GM19035 (cell line): ENCODE data around the gene CDK14.

Experiments used
- ATAC-seq: cut with Tn5 transposase; IDR thresholded peaks from one replicate; pipeline ENCODE4 v1.9.1; 2021; ENCODE audit not compliant: unreplicated experiment

CDK14 gene

DNA sequence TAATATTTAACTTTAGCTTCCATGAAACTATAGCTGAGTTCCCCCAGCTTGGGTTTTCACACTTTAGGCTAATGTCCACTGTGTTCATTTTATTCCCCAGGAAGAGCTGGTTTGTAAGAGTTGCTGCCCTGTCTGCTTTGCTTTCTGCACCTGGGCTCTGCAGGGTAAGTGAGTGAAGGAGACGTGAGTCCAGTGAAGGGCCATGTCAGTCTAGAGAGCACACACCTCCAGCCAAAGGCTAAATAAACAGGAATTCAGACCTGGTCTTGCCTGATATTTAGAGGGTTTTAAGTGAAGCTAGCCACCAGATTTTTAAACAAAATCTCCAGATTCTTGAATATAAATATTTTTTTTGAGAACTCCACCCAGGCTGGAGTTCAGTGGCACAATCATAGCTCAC lies 643.7 kb downstream of the CDK14 start:
- no peak for ATAC-seq

DNA sequence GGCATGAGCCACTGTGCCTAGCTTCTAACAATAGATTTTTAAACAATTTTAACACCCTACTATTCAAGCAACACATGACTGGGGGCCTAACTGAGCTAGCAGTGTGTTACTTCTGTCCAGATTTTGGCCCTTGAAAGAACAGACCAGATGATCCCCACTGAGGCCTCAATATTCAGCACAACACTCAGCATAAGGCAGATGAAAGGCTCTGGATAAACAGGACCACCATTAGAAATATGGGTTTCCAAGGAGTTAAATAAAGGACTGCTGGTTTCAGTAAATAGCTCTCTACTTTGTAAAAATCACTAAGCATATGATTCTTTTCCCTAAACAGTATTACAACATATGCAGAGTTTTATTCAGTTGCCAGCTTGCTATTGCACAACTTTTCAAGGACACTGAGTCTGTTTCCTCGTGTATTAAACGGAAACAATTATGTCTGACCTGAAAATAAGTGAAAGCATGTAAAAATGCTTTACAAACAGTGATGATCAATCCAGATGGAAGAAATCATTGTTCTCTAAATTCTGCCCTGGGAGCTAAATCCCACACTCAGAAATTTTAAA lies 644.3 kb downstream of the CDK14 start:
- no peak for ATAC-seq

DNA sequence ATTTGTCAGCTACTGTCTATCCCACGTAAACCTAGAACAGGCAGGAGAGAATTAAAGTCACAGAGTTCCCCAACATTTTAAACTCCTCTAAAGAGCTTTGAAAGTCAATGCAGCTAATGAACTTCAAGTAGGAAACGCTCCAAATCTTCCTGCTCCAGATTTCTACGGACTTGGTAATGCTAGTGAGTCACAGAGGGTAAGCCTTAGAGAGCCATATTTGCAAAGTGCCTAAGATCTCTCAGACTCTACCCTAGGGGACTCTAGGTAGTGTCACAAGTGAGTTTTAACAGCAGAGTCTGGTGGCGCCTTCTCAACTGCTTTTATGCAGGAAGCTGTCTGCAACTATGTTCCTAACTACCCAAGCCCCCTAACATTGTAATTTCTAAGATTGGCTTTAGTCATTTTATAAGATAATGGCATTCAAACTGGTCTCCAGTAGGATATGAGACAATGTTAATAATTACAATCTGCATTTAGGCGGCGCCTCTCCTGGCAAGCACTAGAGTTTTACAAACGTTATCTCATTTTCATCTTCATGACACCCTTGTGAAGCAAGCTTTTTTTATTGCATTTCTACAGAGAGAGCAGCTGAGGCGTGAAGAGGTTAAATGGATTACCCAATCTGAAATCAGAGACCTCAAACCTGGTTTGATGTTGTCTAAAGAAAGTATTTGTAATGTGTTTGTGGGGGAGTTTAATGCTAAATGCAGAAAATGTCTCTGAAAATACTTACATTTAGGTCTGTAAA lies 646.1 kb downstream of the CDK14 start:
- no peak for ATAC-seq

DNA sequence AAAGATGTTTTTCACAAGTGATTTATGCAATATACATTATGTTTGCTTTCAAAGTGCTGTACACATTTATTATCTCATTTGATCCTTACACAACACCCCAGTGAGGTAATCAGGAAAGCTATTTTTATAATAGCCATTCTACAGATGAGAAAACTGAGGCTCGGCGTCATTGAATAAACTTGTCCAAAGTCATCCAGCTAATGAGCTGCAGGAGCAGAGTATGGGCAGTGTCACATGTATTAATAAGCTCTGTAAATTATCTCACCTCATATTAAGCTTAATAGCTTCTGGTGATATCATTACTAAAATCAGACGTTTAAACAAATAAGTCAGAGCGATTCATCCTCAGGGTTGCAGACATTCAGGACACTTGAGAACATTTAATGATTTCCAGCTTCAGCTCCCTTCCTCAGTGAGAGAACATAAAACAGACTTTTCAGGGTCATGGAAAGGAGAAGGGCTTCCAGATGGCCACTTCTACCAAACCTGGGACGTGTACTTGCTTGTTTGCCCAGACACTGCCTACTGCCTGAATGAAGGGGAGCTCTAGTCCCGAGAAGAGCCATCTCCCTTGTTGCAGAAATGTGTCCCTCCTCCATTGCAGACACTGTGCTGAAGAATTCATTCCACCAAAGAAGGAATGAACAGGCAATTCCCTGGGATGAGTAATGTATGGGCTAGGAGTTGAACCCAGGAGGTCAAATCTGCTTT lies 647.6 kb downstream of the CDK14 start:
- ATAC-seq: no peak

DNA sequence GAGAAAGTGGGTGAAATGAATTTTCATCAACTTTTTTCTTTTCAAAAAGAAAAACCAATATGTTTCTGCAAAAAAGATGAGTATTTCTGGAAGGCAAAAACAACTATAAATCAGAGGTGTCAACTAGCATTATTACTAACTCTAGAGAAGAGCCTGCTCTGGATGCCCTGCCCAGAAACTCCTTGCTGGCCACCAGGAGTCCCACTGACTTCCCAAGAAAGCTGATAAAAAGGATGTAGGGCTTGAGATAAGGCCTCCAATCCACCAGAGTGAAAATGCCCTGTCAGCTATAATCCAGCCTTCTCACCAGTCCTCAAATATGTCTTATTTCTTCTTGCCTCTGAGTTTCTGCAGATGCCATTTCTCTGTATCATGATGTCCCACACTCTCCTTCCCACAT lies 651.4 kb downstream of the CDK14 start:
- ATAC-seq: no peak

DNA sequence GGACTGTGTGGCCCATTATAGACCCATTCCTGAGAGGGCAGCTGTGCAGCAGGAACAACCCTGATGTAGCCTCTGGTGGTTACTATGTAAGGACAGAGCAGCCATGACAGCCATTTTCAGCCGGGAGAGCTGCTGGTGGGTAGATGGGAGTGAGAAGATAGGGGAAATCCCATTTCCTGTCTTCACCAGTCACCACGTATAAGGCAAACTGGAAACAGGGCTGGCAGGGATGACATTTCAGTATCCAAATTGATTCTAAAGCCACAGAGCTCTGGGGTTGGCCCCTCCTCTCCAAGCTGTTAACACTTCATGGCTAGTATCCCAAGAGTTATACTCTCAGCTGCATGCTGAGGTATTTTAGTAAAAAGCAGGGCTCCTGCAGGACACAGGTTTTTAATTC lies 652.9 kb downstream of the CDK14 start:
- no peak for ATAC-seq

DNA sequence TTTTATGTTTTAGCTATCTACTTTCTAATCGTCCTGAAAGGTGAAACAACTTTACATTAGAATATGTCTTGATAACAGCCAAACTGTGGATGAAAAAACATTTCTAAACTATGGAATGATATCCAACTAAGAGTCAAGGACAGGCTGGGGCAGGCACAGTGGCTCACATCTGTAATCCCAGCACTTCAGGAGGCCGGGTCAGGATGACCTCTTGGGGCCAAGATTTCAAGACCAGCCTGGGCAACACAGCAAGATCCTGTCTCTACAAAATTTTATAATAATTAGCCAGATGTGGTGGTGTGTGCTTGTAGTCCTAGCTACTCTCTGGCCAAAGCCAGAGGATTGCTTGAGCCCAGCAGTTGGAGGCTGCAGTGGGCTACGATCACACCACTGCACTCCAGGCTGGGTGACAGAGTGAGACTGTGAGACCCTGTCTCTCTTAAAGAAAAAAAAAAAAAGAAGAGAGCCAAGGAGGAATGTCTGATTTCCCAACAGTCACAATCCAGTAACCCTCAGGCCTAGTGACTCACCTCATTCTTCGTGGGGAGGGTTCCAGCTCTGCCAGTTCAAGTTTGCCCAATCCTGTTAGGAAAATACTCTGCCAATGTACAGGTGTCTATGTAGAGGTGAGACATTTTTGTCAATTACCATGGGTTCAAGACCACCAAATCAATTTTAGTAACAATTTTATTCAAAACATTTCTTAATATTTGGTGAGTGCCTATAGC lies 653.5 kb downstream of the CDK14 start:
- no peak for ATAC-seq

DNA sequence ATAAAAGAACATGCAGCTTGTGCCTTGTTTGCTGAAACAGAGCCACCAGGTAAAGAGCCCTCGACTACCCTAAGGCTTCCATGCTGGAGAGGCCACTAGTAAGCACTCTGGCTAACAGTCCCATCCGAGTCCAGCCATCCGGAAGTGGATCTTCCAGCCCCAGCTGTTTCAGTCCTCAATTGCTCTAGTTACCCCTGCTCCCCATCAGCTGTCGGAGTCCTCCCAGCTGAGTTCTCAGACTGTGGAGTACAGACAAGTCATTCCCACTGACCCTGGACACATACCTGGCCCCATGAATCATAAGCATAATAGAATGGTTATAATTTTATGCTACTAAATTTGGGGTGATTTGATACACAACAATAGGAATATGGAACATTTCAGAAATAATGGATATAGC lies 654.6 kb downstream of the CDK14 start:
- no peak for ATAC-seq

DNA sequence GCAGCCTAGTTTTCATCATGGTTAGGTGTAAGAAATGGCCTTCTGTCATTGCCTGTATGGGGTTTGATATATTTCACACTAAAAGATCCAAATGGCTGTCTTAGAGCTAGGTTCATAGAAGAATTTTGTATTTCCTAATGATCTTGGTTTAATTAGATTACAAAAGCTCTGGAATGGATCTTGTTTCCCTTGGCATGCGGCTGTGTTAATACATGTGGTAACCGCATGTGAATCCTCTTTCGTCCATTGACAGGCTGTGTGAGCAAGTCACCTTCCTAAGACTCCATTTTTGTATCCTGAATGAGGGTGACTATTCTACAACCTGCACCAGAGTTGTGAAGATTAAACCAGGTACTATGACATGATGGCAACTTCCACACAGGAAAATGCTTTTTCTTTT lies 655.8 kb downstream of the CDK14 start:
- no peak for ATAC-seq
